ENCODE data around the gene BDKRB1. TPM values are rescaled to one million over a fixed set of nuclear protein-coding genes. Genes with fewer than 3 reads are reported as not detected.

The BDKRB1 gene
- total and polyA plus RNA-seq, 2 experiments from 2014 or later = 5.5 to 12.9 TPM

DNA sequence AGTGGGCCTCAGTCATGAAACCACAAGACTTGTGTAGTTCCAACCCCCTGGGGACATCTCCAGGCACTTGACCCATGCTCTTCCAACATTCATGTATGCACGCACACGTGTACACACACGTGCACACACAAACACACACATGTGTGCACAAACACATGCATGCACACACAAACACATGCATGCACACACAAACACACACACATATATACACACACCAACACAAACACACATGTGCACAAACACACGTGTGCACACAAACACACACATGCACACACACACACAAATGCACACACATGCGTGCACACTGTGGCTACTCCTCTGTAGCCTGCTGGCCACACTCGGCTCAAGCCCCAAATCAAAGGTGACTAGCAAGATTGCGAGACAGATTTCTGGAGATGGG is 28.6 kb upstream of the BDKRB1 start:
- Histone ChIP-seq H3K4me2 (ENCODE audit: unreplicated experiment) (no peak overlapping the region), H3K9me3 (ENCODE audit: low read depth) (no peaks in the 10 kb centered on the region), H3K9me2 (ENCODE audit: insufficient read depth) (no peaks in the 10 kb centered on the region), H3K9ac (no peak overlapping the region), H3K27me3 (replicated peaks; ENCODE audit: insufficient read depth) (no peaks in the 10 kb centered on the region), H3F3A (ENCODE audit: insufficient read depth) (no peaks in the 10 kb centered on the region), H3K27ac (no peak overlapping the region), H3K4me3 (no peak overlapping the region), H4K20me1 (ENCODE audit: insufficient read depth) (no peaks in the 10 kb centered on the region), H3K79me2 (ENCODE audit: insufficient read depth) (no peaks in the 10 kb centered on the region), H3K36me3 (ENCODE audit: low read depth) (no peaks in the 10 kb centered on the region), H3K4me1 (ENCODE audit: insufficient read depth) (peaks cover 15% of the 10 kb centered on the region), H2AFZ (no peak overlapping the region)
- in situ Hi-C loops (cut with MboI) = no loop called here
- no peak for DNase-seq
- TF ChIP-seq EZH2phosphoT487 (IDR thresholded peaks at IDR 0.05; ENCODE audit: insufficient read depth, low read depth) (no peak), EZH2 (IDR thresholded peaks at IDR 0.05; ENCODE audit: insufficient read depth, poor library complexity, severe bottlenecking) (no peak)
- 84 to 91% methylated on average over 7 of the region's 7 CpGs for WGBS, 2 experiments (ENCODE audit: low coverage in 1 of 2, low lambda C conversion rate in 2 of 2, missing lambda C conversion rate in 2 of 2)

DNA sequence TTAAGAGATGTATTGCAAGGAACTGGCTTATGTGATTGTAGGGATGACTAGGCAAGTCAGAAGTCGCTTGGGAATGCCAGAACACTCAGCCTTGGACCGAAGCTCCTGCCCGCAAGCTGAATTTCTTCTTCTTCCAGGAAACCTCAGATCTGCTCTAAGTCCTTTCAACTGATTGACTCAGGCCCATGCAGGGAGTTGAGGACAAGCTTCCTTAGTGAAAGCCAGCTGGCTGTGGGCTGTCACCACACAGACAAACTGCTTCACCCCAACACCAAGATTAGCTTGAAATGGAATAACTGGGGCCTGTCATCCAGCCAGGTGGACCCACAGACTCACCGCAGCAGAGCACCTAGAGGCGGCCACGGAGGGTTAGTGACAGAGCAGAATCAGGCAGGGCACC is 26.7 kb upstream of the BDKRB1 start:
- H3K36me3 ChIP-seq (ENCODE audit: low read depth) = no peaks in the 10 kb centered on the region
- no peaks in the 10 kb centered on the region for H3K27me3 ChIP-seq (replicated peaks; ENCODE audit: insufficient read depth)
- H3K9ac ChIP-seq = no peak overlapping the region
- peaks cover 15% of the 10 kb centered on the region for H3K4me1 ChIP-seq (ENCODE audit: insufficient read depth)
- H3F3A ChIP-seq (ENCODE audit: insufficient read depth) = no peaks in the 10 kb centered on the region
- H3K4me2 ChIP-seq (ENCODE audit: unreplicated experiment) = no peak overlapping the region
- H3K9me2 ChIP-seq (ENCODE audit: insufficient read depth) = no peaks in the 10 kb centered on the region
- WGBS, 2 experiments (ENCODE audit: low coverage in 1 of 2, low lambda C conversion rate in 2 of 2, missing lambda C conversion rate in 2 of 2) = 92 to 94% methylated on average over 6 of the region's 6 CpGs
- H3K9me3 ChIP-seq (ENCODE audit: low read depth) = no peaks in the 10 kb centered on the region
- H4K20me1 ChIP-seq (ENCODE audit: insufficient read depth) = no peaks in the 10 kb centered on the region
- H3K79me2 ChIP-seq (ENCODE audit: insufficient read depth) = no peaks in the 10 kb centered on the region
- H3K27ac ChIP-seq = no peak overlapping the region
- TF ChIP-seq EZH2 (IDR thresholded peaks at IDR 0.05; ENCODE audit: insufficient read depth, poor library complexity, severe bottlenecking) (no peak), EZH2phosphoT487 (IDR thresholded peaks at IDR 0.05; ENCODE audit: insufficient read depth, low read depth) (no peak)
- H3K4me3 ChIP-seq = no peak overlapping the region
- no peak for DNase-seq
- H2AFZ ChIP-seq = no peak overlapping the region
- in situ Hi-C loops (cut with MboI) = no loop called here

DNA sequence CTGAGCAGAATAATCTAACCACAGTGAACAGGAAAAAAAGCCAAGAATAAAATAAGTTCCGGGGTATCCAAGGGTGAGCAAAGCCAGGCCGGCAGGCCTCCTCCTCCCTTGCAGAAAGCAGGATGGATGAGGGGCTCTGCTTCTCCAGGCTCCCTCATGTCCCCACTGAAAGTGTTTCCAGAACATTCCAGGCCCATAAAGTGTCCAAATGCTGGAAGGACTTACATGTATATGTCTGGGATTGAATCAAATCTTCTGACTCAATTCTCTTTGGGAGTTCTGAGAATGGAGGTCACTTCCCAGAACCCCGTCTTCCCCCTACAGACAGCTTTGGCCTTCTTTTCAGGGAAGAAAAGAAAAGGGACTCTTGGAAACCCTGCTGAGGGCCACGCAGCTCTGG is 25.0 kb upstream of the BDKRB1 start:
- no peak overlapping the region for H3K27ac ChIP-seq
- in situ Hi-C loops (cut with MboI) = no loop called here
- H3K4me3 ChIP-seq = no peak overlapping the region
- no peaks in the 10 kb centered on the region for H3K9me2 ChIP-seq (ENCODE audit: insufficient read depth)
- H3K4me2 ChIP-seq (ENCODE audit: unreplicated experiment) = no peak overlapping the region
- DNase-seq = no peak
- no peak for TF ChIP-seq EZH2phosphoT487 (IDR thresholded peaks at IDR 0.05; ENCODE audit: insufficient read depth, low read depth)
- TF ChIP-seq EZH2 (IDR thresholded peaks at IDR 0.05; ENCODE audit: insufficient read depth, poor library complexity, severe bottlenecking) = no peak
- 94 to 97% methylated on average over 4 of the region's 4 CpGs for WGBS, 2 experiments (ENCODE audit: low coverage in 1 of 2, low lambda C conversion rate in 2 of 2, missing lambda C conversion rate in 2 of 2)
- H3K9me3 ChIP-seq (ENCODE audit: low read depth) = no peaks in the 10 kb centered on the region
- no peaks in the 10 kb centered on the region for H3K79me2 ChIP-seq (ENCODE audit: insufficient read depth)
- no peaks in the 10 kb centered on the region for H4K20me1 ChIP-seq (ENCODE audit: insufficient read depth)
- H3K27me3 ChIP-seq (replicated peaks; ENCODE audit: insufficient read depth) = no peaks in the 10 kb centered on the region
- peaks cover 3% of the 10 kb centered on the region for H3K4me1 ChIP-seq (ENCODE audit: insufficient read depth)
- H2AFZ ChIP-seq = no peak overlapping the region
- no peaks in the 10 kb centered on the region for H3F3A ChIP-seq (ENCODE audit: insufficient read depth)
- no peak overlapping the region for H3K9ac ChIP-seq
- H3K36me3 ChIP-seq (ENCODE audit: low read depth) = no peaks in the 10 kb centered on the region

DNA sequence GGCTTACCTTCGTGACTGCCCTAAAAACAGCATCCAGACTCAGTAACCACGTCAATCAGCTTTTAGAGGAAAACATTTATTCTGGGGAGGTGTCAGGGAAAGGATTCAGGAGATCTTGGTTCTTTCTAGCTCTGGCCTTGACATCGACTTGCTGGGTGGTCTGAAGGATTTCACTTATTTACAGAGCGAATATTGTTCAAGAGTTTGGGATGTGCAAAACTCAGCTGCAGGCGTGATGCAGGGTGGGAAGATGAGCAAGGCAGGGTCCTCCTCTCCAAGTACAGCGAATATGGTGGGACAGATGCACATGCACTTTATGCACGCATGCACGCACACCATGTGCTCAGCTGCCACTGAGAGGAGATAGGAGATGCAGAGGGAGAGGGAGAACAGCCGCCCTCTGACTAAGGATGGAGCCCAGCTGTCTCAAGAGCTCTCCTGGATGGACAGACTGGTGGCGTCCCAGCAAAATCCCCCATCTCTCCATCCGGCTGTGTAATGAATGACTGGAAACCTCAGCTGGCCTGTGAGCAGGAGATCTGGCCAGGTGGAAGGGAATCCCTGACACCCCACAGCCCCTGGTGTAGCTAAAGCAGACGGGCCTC is 24.4 kb upstream of the BDKRB1 start:
- no peaks in the 10 kb centered on the region for H3K9me3 ChIP-seq (ENCODE audit: low read depth)
- WGBS, 2 experiments (ENCODE audit: low coverage in 1 of 2, low lambda C conversion rate in 2 of 2, missing lambda C conversion rate in 2 of 2) = 88 to 93% methylated on average over 12 of the region's 12 CpGs
- in situ Hi-C loops (cut with MboI) = no loop called here
- H3K4me1 ChIP-seq (ENCODE audit: insufficient read depth) = no peaks in the 10 kb centered on the region
- no peak overlapping the region for H3K27ac ChIP-seq
- H3F3A ChIP-seq (ENCODE audit: insufficient read depth) = no peaks in the 10 kb centered on the region
- no peaks in the 10 kb centered on the region for H3K36me3 ChIP-seq (ENCODE audit: low read depth)
- no peak for DNase-seq
- H2AFZ ChIP-seq = no peak overlapping the region
- no peaks in the 10 kb centered on the region for H3K79me2 ChIP-seq (ENCODE audit: insufficient read depth)
- H3K9ac ChIP-seq = no peak overlapping the region
- no peaks in the 10 kb centered on the region for H4K20me1 ChIP-seq (ENCODE audit: insufficient read depth)
- no peak overlapping the region for H3K4me2 ChIP-seq (ENCODE audit: unreplicated experiment)
- H3K4me3 ChIP-seq = no peak overlapping the region
- TF ChIP-seq EZH2phosphoT487 (IDR thresholded peaks at IDR 0.05; ENCODE audit: insufficient read depth, low read depth) = no peak
- TF ChIP-seq EZH2 (IDR thresholded peaks at IDR 0.05; ENCODE audit: insufficient read depth, poor library complexity, severe bottlenecking) = no peak
- H3K9me2 ChIP-seq (ENCODE audit: insufficient read depth) = no peaks in the 10 kb centered on the region
- no peaks in the 10 kb centered on the region for H3K27me3 ChIP-seq (replicated peaks; ENCODE audit: insufficient read depth)

DNA sequence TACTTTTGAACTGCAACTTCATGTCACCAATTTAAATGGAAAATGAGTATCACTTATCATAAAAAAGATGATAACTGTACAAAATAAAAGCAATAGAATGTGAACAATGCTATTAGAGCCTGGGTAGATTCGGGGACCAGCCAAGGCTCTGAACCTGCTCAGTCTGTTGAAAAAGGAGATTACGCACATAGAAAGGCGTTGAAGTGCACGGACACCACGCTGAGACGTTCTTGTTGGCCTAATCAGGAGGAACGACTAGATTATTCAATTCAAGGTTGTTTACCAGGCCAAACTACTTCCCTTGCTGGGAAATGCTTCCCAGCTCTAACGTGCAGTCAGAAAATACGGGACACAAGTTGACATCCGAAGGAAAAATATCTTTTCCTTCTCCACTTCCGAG is 23.5 kb upstream of the BDKRB1 start:
- no peaks in the 10 kb centered on the region for H3K9me2 ChIP-seq (ENCODE audit: insufficient read depth)
- H3K9ac ChIP-seq = no peak overlapping the region
- in situ Hi-C loops (cut with MboI) = no loop called here
- no peaks in the 10 kb centered on the region for H3K79me2 ChIP-seq (ENCODE audit: insufficient read depth)
- no peak overlapping the region for H3K27ac ChIP-seq
- no peak for TF ChIP-seq EZH2 (IDR thresholded peaks at IDR 0.05; ENCODE audit: insufficient read depth, poor library complexity, severe bottlenecking)
- TF ChIP-seq EZH2phosphoT487 (IDR thresholded peaks at IDR 0.05; ENCODE audit: insufficient read depth, low read depth) = no peak
- no peaks in the 10 kb centered on the region for H3K36me3 ChIP-seq (ENCODE audit: low read depth)
- WGBS, 2 experiments (ENCODE audit: low coverage in 1 of 2, low lambda C conversion rate in 2 of 2, missing lambda C conversion rate in 2 of 2) = 97 to 98% methylated on average over 11 of the region's 11 CpGs
- H3K4me2 ChIP-seq (ENCODE audit: unreplicated experiment) = no peak overlapping the region
- H3K9me3 ChIP-seq (ENCODE audit: low read depth) = no peaks in the 10 kb centered on the region
- H3K27me3 ChIP-seq (replicated peaks; ENCODE audit: insufficient read depth) = no peaks in the 10 kb centered on the region
- no peaks in the 10 kb centered on the region for H4K20me1 ChIP-seq (ENCODE audit: insufficient read depth)
- no peak overlapping the region for H2AFZ ChIP-seq
- no peak overlapping the region for H3K4me3 ChIP-seq
- no peaks in the 10 kb centered on the region for H3K4me1 ChIP-seq (ENCODE audit: insufficient read depth)
- DNase-seq = no peak
- H3F3A ChIP-seq (ENCODE audit: insufficient read depth) = no peaks in the 10 kb centered on the region

Measured in GM23248 (cell line).